HG03060 (cell line): ENCODE data around the gene NELFB.

Experiments used
- ATAC-seq: cut with Tn5 transposase; IDR thresholded peaks from one replicate; pipeline ENCODE4 v1.9.1; 2021; ENCODE audit warnings: low read depth, moderate number of reproducible peaks; ENCODE audit not compliant: unreplicated experiment

NELFB gene

GRCh38 chr9:137300567-137301080, 45.5 kb downstream of the NELFB start:
- ATAC-seq: no peak

DNA sequence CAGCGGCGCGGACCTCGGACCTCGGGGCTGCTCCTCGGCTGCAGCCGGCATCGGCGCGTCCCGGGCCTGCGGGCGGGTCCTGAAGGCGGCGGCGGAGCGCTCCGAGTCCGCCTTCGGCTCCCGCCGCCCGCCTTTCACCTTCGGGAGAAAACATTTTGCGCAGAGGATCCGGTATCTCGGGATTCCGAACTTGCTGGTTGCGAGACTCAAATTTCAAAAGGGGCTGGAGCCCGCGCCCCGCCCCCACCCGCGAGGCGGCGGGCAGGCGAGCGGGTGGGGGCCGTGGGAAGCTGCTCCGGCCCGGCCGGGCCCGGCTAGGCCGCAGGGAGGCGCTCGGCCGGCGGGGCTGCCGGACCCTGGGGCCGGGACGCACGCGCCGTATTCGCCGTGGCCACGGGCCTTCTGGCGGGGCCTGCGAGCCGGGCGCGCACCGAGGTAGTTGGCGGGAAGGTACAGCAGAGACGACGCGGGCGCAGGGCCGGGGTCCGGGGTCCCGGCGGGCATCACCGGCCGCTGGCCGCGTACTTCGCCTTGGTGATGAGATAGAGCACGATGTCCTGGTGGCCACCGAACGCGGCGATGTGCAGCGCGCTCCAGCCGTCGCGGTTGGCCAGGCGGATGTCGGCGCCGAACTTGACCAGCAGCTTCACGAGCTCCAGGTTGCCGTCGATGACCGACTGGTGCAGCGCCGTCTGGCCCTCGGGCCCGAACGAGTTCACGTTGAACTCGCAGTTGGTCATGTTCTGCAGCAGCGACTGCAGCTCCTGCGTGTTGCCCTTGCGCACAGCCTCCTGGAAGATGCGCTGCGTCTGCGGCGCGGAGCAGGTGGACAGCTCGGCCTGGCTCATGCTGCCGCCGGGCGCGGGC, 46.2 kb downstream of the NELFB start:
- ATAC-seq: no peak

DNA sequence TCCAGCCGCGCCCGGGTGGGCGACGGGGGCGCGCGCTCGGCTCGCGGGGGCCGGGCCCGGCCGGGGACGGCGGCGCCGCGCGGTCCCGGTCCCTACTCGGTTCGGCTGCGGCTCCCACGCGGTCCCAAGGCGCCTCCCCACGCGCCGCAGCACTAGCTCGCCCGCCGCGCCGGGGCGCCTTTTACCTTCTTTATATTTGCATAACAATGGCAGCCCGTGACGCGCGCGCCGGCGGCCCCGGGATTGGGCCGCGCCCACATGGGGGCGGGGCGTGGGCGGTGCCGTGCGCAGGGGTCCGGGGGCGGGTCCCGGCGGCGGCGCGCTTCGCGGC, 47.0 kb downstream of the NELFB start, which contains the start of gene NRARP:
NRARP (minus strand) TSS at position 154 of the 331 bp plus-strand sequence. CDS start 343 bp downstream, outside the sequence.
- ATAC-seq: no peak

DNA sequence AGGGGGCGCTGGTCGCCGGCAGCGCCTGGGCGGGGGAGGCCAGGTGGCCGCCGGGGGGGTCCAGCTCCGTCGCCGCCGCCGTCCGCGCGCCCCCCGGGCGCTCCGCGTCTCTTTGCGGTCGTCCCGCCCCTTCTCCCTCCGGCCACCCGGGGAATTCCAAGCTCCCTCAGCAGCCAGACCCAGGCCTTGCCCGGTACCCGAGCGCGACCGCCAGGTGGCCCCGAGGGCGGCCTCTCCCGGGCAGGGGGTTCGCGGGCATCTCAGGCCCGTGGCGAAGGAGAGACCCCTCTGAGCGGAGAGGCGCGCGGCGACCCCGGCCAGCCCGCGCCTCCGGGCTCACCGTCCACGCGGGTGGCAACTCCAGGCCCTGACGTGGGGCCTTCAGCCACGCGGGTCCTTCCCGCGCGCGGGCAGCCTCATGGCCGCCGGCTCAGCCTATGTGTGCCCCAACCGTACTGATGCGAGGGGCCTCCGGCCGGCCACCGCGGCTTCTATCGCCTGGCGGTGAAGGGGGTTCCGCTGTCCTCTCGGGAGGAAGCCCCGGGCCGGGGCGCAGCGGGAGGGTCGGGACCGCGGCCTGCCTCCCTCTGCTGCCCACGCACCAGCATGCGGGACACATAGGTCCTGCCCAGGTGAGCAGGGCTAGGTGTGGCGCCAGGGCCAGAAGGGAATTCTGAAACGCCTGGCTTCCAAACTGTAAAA, 47.5 kb downstream of the NELFB start:
- ATAC-seq: no peak

DNA sequence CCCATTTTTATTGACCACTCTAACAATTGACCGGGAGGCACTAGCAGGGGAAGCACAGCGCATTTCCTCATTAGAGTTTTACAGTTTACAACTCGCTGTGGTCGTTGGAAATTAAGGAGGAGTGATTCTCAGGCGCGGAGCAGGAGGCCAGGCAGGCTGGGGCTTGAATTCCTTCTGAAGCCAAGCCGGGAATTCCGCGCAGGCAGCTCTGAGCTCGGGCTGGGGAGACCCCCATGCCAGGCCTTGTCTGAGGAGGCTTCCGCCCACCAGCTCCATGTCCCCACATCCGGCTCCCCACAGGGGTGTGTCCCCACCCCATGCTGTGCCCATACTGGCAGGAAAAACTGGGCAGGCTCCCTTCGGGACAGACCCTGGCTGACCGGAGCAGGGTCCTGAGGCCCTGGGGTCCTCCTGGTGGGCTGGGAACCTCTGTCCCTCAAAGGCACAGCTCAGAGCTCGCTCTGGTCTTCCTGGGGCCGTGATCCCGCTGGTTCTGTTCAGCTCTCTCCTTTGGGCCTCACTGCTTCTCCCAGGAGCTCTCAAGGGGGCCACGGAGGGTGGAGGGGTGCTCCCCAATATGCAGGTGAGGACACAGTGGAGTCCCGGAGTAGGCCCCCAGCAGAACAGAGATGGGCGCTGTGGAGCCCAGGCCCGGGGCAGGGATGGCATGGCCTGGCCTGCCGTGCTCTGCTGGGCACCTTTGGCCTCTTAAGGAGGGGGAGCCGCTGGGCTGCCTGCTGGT, 48.2 kb downstream of the NELFB start:
- no peak for ATAC-seq

DNA sequence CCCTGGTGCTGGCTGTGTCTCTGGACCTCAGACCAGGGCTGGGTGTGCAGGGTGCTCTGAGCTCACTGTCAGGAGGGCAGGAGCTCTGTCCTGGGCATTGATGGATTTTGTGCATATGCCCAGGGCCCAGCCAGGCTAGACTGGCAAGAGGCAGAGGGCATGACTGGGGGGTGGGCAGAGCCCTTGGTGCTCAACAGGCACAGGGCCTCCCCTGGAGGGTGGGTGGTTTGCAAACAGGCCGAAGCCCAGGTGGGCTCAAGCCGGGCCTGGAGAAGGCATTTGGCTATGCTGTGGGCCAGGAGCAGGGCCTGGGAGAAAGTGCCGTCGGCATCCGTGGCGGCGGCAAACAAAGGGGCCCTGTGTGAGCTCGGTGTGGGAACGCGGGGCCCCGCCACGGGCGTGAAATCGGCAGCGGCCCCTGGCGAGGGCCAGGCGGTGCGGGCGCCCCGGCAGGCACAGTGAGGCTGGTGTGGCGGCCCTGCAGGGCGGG, 48.8 kb downstream of the NELFB start:
- ATAC-seq: no peak

GRCh38 chr9:137304383-137305059, 49.4 kb downstream of the NELFB start:
- no peak for ATAC-seq

DNA sequence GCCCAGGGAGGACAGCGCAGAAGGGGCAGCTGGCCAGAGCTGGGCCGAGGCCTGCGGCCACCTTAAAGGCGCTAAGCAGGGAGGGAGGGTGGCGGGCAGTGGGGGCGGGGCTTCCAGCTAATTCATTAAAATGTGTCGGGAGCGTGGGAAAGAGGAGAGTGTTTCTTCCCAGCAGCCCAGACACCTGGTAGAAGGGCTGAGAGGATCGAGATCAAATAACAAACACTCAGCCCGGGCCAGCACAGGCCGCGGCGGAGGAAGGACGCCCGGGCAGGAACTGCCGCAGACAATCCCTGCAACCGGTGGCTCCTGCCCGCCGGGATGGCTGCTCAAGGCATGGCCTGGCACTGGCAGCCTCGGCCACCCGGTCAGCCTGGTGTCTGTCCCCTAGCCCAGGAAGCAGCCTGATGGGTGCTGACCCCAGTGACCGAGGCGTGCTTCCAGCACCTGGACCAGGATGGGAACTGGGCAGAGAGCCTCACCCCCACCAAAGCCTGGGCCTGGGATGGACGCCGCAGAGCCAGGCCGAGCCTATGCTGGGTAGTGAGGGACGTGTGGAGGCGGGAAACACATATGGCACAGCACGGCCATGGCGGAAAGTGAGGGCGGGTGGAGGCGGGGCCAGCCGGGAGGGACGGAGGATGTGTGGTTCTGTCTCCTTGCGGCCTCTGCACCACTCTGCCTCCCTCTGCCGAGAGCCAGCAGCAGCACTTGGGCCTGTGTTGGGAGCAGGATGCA, 50.1 kb downstream of the NELFB start:
- ATAC-seq: no peak

GRCh38 chr9:137305798-137306065, 50.6 kb downstream of the NELFB start:
- no peak for ATAC-seq

DNA sequence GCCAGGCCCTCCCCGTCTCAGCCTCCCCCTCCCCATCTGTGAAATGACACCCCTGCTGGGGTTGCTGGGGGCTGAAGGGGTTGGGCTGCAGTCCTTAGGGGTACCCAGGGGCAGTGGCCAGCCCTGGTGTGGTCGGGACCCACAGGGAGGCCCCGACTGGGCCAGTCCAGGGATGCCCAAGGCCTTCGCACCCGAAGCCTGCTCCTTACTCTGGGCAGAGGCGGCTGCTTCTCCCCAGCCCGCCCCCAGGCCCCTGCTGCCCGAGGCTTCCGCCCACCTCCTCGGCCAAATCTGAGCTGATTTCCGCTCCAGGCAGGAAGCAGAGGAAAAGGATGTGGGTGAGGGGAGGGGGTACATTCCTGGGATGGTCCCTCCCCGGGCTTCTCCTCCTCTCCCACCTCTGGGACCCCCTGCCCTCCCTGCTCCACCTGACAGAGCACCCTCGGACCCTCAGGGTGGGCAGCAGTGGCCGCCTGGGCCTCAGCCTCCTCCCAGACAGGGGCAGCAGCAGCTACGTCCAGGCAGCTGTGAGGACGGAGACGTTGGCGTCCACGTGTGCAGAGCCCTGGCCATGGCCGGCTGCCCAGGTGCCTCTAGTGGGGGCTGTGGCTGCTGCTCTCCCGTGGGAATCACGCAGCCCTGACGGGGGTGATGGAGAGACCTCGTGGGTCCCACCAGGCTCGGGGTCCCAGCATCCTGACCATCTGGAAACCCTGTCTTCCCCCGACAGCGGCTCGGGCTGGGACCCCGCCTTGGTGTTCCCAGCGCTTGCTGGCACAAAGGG, 51.1 kb downstream of the NELFB start:
- ATAC-seq: no peak

DNA sequence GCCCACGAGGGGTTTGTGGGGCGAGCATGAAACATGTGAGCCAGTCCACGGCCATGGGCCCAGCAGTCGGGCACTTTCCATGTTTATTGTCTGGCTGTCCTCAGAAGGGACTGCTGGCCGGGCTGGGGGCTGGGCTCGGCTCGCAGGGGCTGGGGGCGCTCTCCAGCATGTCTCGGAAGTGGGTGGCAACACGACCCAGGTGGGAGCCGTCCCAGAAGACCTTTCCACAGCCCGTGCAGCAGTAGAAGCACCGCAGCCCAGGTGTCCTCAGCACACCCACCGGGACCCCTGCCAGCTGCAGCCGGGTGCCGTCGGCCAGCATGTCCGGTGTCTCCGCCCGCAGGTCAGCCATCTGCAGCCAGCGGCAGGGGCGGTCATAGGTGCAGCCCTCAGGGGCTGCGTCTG, 51.7 kb downstream of the NELFB start:
- no peak for ATAC-seq

- no peak for ATAC-seq
Measured at GRCh38 chr9:137307255-137308056, 52.3 kb downstream of the NELFB start.

GRCh38 chr9:137308057-137308619, 53.0 kb downstream of the NELFB start:
- no peak for ATAC-seq

DNA sequence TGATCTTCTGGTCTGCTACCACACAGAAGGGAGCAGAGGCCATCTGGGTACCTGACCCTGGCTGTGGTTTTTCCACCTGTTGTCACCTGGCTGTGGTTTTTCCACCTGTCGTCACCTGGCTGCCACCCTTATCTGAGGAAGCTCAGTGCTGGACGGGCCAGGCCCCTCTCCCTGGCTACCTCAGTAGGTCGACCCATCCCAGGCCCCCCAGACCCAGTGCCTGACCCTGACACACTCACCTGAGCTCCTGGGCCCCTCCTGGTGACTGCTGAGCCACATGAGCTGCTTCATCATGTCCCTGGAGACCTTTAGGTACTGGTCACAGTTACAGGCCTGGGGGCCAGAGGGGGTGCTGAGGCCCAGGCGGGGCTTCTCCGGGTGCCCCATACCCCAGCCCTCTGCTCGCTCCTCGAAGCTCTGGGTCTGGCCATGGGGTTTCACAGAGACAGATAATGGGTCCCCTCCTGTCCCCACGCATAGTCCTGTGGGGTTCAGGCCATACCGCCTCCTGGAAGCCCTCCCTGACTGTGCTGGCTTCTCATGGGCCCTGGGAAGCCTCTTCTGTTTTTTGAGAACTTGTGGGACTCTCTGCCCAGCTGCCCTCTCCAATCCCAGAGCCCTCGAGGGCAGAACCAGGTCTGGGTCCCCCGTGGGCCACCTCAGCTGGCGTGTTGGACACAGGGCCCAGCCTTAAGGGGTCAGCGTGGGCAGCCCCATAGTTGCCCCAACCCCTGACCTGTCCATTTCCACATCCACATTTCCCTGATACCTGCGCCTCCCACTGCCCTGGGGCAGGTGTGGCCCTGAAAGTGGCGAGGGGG, 54.5 kb downstream of the NELFB start:
- no peak for ATAC-seq

DNA sequence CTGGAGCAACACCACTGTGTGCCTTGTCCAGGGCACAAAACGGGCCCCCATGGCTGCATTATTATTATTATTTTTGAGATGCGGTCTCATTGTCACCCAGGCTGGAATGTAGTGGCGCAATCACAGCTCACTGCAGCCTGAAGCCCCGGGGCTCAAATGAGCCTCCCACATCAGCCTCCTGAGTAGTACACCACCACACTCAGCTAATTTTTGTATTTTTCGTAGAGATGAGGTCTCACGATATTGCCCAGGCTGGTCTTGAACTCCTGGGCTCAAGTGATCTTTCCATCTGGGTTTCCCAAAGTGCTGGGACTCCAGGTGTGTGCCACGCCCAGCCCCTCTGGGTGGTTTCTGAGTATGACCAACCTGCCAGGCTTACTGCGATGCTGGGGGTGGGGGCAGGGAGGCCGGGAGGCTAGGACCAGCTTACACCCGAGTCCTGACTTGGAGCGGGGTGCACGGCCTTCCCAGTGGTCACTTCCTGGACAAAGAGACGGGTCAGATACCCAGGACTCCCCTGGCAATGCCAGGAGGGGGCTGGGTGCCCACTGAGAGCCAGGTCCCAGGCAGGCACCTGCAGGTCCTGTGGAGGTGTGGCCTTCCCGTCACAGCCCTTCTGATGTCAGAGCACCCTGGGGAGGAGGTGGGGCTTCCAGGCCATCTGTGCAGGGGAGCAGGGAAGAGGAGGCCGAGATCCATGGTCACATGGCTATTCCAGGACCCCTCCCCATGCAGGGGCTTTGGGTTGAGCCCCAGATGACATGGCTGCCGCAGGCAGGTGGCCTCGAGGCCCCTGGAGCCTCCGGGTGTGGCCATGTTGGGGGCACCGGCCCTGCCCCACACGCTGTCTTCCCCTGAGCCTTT, 55.3 kb downstream of the NELFB start:
- no peak for ATAC-seq
